CD4-positive, CD25-positive, alpha-beta regulatory T cell (primary cell): ENCODE measurements around the gene LSR. TPM values are rescaled to one million over a fixed set of nuclear protein-coding genes. Genes with fewer than 3 reads are reported as not detected.

Source experiments
- ATAC-seq, 2 donors: fragments of 150-1000 bp; cut with Tn5 transposase; one replicate each; pipeline ENCODE4 v1.10.0; 2021; ENCODE audit warnings: low read depth in 2 of 2, moderate number of reproducible peaks in 2 of 2, moderate library complexity in 1 of 2
- DNase-seq, 3 donors: peaks; one replicate each; pipeline versions ENCODE4 v3.0.0 to v3.0.0-alpha.2; 2012 to 2022; ENCODE audit warnings: mixed read lengths in 1 of 3
- H3K27ac ChIP-seq: one replicate; pipeline ENCODE4 v1.7.0; 2013; ENCODE audit warnings: mild to moderate bottlenecking, low read length; ENCODE audit not compliant: insufficient read depth, poor library complexity, severe bottlenecking
- H3K27me3 ChIP-seq: one replicate; pipeline ENCODE4 v1.7.0; 2013; ENCODE audit warnings: low read length; ENCODE audit not compliant: control insufficient read depth, insufficient read depth
- H3K36me3 ChIP-seq: one replicate; pipeline ENCODE4 v1.7.0; 2013; ENCODE audit warnings: mild to moderate bottlenecking, low read length, moderate library complexity; ENCODE audit not compliant: control insufficient read depth, insufficient read depth
- H3K4me1 ChIP-seq: 2 replicates; pipeline ENCODE4 v1.7.0; 2013; ENCODE audit warnings: mild to moderate bottlenecking, low read length; ENCODE audit not compliant: insufficient read depth, control insufficient read depth, poor library complexity, severe bottlenecking
- H3K4me3 ChIP-seq: one replicate; pipeline ENCODE4 v1.7.0; 2013; ENCODE audit warnings: low read depth, mild to moderate bottlenecking, low read length, moderate library complexity
- H3K9me3 ChIP-seq, 2 experiments: 1 replicate in 1 of 2; 2 replicates in 1 of 2; pipeline ENCODE4 v1.7.0; 2013; ENCODE audit warnings: low read length in 2 of 2, mild to moderate bottlenecking in 1 of 2, moderate library complexity in 1 of 2; ENCODE audit not compliant: control insufficient read depth in 2 of 2
- H3K27ac Mint-ChIP-seq, 3 donors: one replicate each; pipeline ENCODE4 v1.8.0; 2020 to 2022; ENCODE audit warnings: mild to moderate bottlenecking in 3 of 3, mixed read lengths in 3 of 3, moderate library complexity in 2 of 3
- H3K27me3 Mint-ChIP-seq: one replicate; pipeline ENCODE4 v1.8.0; 2022; ENCODE audit warnings: mild to moderate bottlenecking, mixed read lengths
- H3K36me3 Mint-ChIP-seq: one replicate; pipeline ENCODE4 v1.8.0; 2020; ENCODE audit warnings: mixed read lengths
- H3K4me1 Mint-ChIP-seq, 4 donors: one replicate each; pipeline ENCODE4 v1.8.0; 2020 to 2022; ENCODE audit warnings: mixed read lengths in 4 of 4, mild to moderate bottlenecking in 1 of 4
- H3K4me3 Mint-ChIP-seq, 4 donors: one replicate each; pipeline ENCODE4 v1.8.0; 2020 to 2022; ENCODE audit warnings: mild to moderate bottlenecking in 4 of 4, mixed read lengths in 4 of 4, moderate library complexity in 3 of 4
- H3K9me3 Mint-ChIP-seq, 7 donors: one replicate each; pipeline ENCODE4 v1.8.0; 2020 to 2022; ENCODE audit warnings: mixed read lengths in 7 of 7, mild to moderate bottlenecking in 3 of 7, moderate library complexity in 2 of 7
- polyA plus RNA-seq, 4 donors: library from polyadenylated mRNA; unstranded; fragments of 300-500 nt; fragmentation: Illumina TruSeq; gene quantifications; one replicate each; pipeline ENCODE4 v1.2.3, GENCODE V29; 2021
- total RNA-seq: library from RNA; stranded (reverse); gene quantifications from one replicate; pipeline ENCODE4 v1.2.3, GENCODE V29; 2022

The LSR gene
- total and polyA plus RNA-seq, 5 donors from 2014 or later: 28.1 to 66.1 (median 49.9) TPM

GRCh38 chr19:35272954-35273649 is 24.3 kb downstream of the LSR start:
- peaks cover 45% of the 10 kb centered on the region for H3K36me3 ChIP-seq
- H3K27ac Mint-ChIP-seq: peak overlapping the region in 2 of 3 donors; percentile 28 to 91

GRCh38 chr19:35273686-35274259 is 25.0 kb downstream of the LSR start:
- ATAC-seq: no peak
- H3K36me3 ChIP-seq: peaks cover 48% of the 10 kb centered on the region
- no peaks in the 10 kb centered on the region for H3K9me3 Mint-ChIP-seq
- peaks cover 6% of the 10 kb centered on the region for H3K4me1 ChIP-seq
- DNase-seq: no peak
- peak overlapping the region in 3 of 4 donors; percentile 39 to 87 (median 84) for H3K4me3 Mint-ChIP-seq
- H3K27me3 ChIP-seq: no peaks in the 10 kb centered on the region
- peaks cover 11 to 35% (median 18%) of the 10 kb centered on the region in 4 donors for H3K4me1 Mint-ChIP-seq
- H3K4me3 ChIP-seq: no peak overlapping the region
- peak overlapping the region in 2 of 3 donors; percentile 12 to 28 for H3K27ac Mint-ChIP-seq
- H3K36me3 Mint-ChIP-seq: peaks cover 42% of the 10 kb centered on the region
- H3K9me3 ChIP-seq: no peaks in the 10 kb centered on the region
- no peak overlapping the region for H3K27ac ChIP-seq
- H3K27me3 Mint-ChIP-seq: no peaks in the 10 kb centered on the region

More at GRCh38 chr19:35272954-35273649, 24.3 kb downstream of the LSR start:
- DNase-seq (no peak), ATAC-seq (no peak)
- Mint-ChIP-seq H3K36me3 (peaks cover 42% of the 10 kb centered on the region), H3K4me3 (peak overlapping the region in 2 of 4 donors; percentile 84 to 87), H3K9me3 (no peaks in the 10 kb centered on the region), H3K27me3 (no peaks in the 10 kb centered on the region), H3K4me1 (peaks cover 11 to 35% (median 18%) of the 10 kb centered on the region in 4 donors)
- Histone ChIP-seq H3K4me3 (no peak overlapping the region), H3K9me3 (no peaks in the 10 kb centered on the region), H3K27ac (no peak overlapping the region), H3K4me1 (peaks cover 6% of the 10 kb centered on the region), H3K27me3 (no peaks in the 10 kb centered on the region)

GRCh38 chr19:35274323-35274722 is 25.5 kb downstream of the LSR start:
- Mint-ChIP-seq H3K27ac (peak overlapping the region in 1 of 3 donors; percentile 12), H3K36me3 (peaks cover 43% of the 10 kb centered on the region), H3K27me3 (no peaks in the 10 kb centered on the region), H3K9me3 (no peaks in the 10 kb centered on the region), H3K4me3 (peak overlapping the region in 3 of 4 donors; percentile 39 to 87 (median 47)), H3K4me1 (peaks cover 11 to 35% (median 18%) of the 10 kb centered on the region in 4 donors)
- Histone ChIP-seq H3K27ac (no peak overlapping the region), H3K4me1 (peaks cover 6% of the 10 kb centered on the region), H3K36me3 (peaks cover 51% of the 10 kb centered on the region), H3K4me3 (no peak overlapping the region), H3K27me3 (no peaks in the 10 kb centered on the region), H3K9me3 (no peaks in the 10 kb centered on the region)
- ATAC-seq (no peak), DNase-seq (no peak)

GRCh38 chr19:35276706-35277281 is 28.0 kb downstream of the LSR start:
- Histone ChIP-seq H3K4me1 (no peaks in the 10 kb centered on the region), H3K27me3 (no peaks in the 10 kb centered on the region), H3K27ac (no peak overlapping the region), H3K4me3 (no peak overlapping the region), H3K36me3 (peaks cover 37% of the 10 kb centered on the region), H3K9me3 (no peaks in the 10 kb centered on the region)
- H3K4me3 Mint-ChIP-seq: peak overlapping the region in 1 of 4 donors; percentile 49
- ATAC-seq (no peak), DNase-seq (no peak)
- peaks cover 13 to 20% (median 16%) of the 10 kb centered on the region in 4 donors for H3K4me1 Mint-ChIP-seq
- H3K27me3 Mint-ChIP-seq: peaks cover 6% of the 10 kb centered on the region
- no peaks in the 10 kb centered on the region for H3K9me3 Mint-ChIP-seq
- H3K27ac Mint-ChIP-seq: peak overlapping the region in 1 of 3 donors; percentile 32
- peaks cover 35% of the 10 kb centered on the region for H3K36me3 Mint-ChIP-seq

- H3K36me3 Mint-ChIP-seq: peaks cover 23% of the 10 kb centered on the region
- ATAC-seq: no peak
- Histone ChIP-seq H3K9me3 (no peaks in the 10 kb centered on the region), H3K4me1 (no peaks in the 10 kb centered on the region), H3K4me3 (no peak overlapping the region), H3K27ac (no peak overlapping the region), H3K36me3 (peaks cover 24% of the 10 kb centered on the region), H3K27me3 (peaks cover 7% of the 10 kb centered on the region)
- no peak for DNase-seq
- H3K9me3 Mint-ChIP-seq: no peaks in the 10 kb centered on the region
- no peak overlapping the region for H3K27ac Mint-ChIP-seq
- peaks cover 23% of the 10 kb centered on the region for H3K27me3 Mint-ChIP-seq
- H3K4me1 Mint-ChIP-seq: peaks cover 9 to 17% (median 13%) of the 10 kb centered on the region in 4 donors
- no peak overlapping the region for H3K4me3 Mint-ChIP-seq
These were observed 29.9 kb downstream of the LSR start for GRCh38 chr19:35278578-35279284.

- no peak overlapping the region for H3K27ac Mint-ChIP-seq
- no peak for ATAC-seq
- H3K9me3 ChIP-seq: no peaks in the 10 kb centered on the region
These were observed 30.6 kb downstream of the LSR start for GRCh38 chr19:35279374-35279773.

GRCh38 chr19:35279985-35280821 is 31.4 kb downstream of the LSR start:
- Mint-ChIP-seq H3K9me3 (no peaks in the 10 kb centered on the region), H3K4me1 (peaks cover 6 to 9% (median 8%) of the 10 kb centered on the region in 4 donors), H3K27me3 (peaks cover 37% of the 10 kb centered on the region), H3K4me3 (no peak overlapping the region), H3K36me3 (peaks cover 13% of the 10 kb centered on the region), H3K27ac (peak overlapping the region in 1 of 3 donors; percentile 67)
- ATAC-seq (peak in 1 of 2 donors; percentile 13), DNase-seq (no peak)
- Histone ChIP-seq H3K27ac (no peak overlapping the region), H3K4me1 (no peaks in the 10 kb centered on the region), H3K9me3 (no peaks in the 10 kb centered on the region), H3K27me3 (peaks cover 7% of the 10 kb centered on the region), H3K36me3 (peaks cover 12% of the 10 kb centered on the region), H3K4me3 (no peak overlapping the region)

More at GRCh38 chr19:35279374-35279773, 30.6 kb downstream of the LSR start:
- no peak overlapping the region for H3K27ac ChIP-seq
- peaks cover 17% of the 10 kb centered on the region for H3K36me3 Mint-ChIP-seq
- no peak for DNase-seq
- H3K4me1 Mint-ChIP-seq: peaks cover 6 to 11% (median 8%) of the 10 kb centered on the region in 4 donors
- peaks cover 7% of the 10 kb centered on the region for H3K27me3 ChIP-seq
- no peaks in the 10 kb centered on the region for H3K4me1 ChIP-seq
- H3K9me3 Mint-ChIP-seq: no peaks in the 10 kb centered on the region
- H3K4me3 ChIP-seq: no peak overlapping the region
- peaks cover 29% of the 10 kb centered on the region for H3K27me3 Mint-ChIP-seq
- H3K4me3 Mint-ChIP-seq: peak overlapping the region in 1 of 4 donors; percentile 27
- H3K36me3 ChIP-seq: peaks cover 17% of the 10 kb centered on the region
